HepG2 (cell line): Measurements from ENCODE around the gene UBE2O. TPM values are rescaled to one million over a fixed set of nuclear protein-coding genes. Genes with fewer than 3 reads are reported as not detected.
A peak's percentile ranks its signal among the peaks of the same experiment; 100 is the strongest.

Source experiments
- ASH2L ChIP-seq: fragments of 300-600, 200-600 bp; sonication (generic); IDR thresholded peaks from 2 replicates; pipeline ENCODE4 v1.7.0; 2017; ENCODE audit warnings: low read depth, mild to moderate bottlenecking, moderate library complexity, mixed read lengths, low read length; ENCODE audit not compliant: insufficient read length
- ATF7 ChIP-seq, 2 experiments: fragments of 450-650 bp in 1 of 2; sonication (generic) in 1 of 2; formaldehyde crosslinking in 1 of 2; IDR thresholded peaks; 2 replicates each; pipeline versions ENCODE4 v1.4.0 to v1.6.1; 2016 to 2020; ENCODE audit warnings: antibody characterized with exemption in 1 of 2, mild to moderate bottlenecking in 1 of 2, missing genetic modification reagents in 1 of 2
- CC2D1A ChIP-seq: sonication (generic); formaldehyde crosslinking; IDR thresholded peaks from 2 replicates; pipeline ENCODE4 v1.8.1; 2023; ENCODE audit warnings: mild to moderate bottlenecking, missing genetic modification reagents
- CCAR2 ChIP-seq: fragments of 200-400 bp; formaldehyde crosslinking; optimal IDR thresholded peaks from 2 replicates; pipeline ENCODE3; 2018; ENCODE audit warnings: low read depth, mild to moderate bottlenecking, low read length, moderate library complexity
- CHD4 ChIP-seq: fragments of 200-600 bp; sonication (generic); IDR thresholded peaks from 2 replicates; pipeline ENCODE4 v1.7.0; 2017; ENCODE audit warnings: mild to moderate bottlenecking, low read length, borderline replicate concordance
- GFI1 ChIP-seq: sonication (generic); formaldehyde crosslinking; IDR thresholded peaks from 2 replicates; pipeline ENCODE4 v1.5.0; 2020; ENCODE audit warnings: missing genetic modification reagents, mild to moderate bottlenecking, borderline replicate concordance
- HNF1B ChIP-seq: sonication (generic); formaldehyde crosslinking; IDR thresholded peaks from 2 replicates; pipeline ENCODE4 v1.5.1; 2020; ENCODE audit warnings: mild to moderate bottlenecking, moderate library complexity, missing genetic modification reagents
- KAT8 ChIP-seq: IDR thresholded peaks from 2 replicates; pipeline ENCODE4 v1.6.1; 2016; ENCODE audit warnings: missing genetic modification reagents, missing compliant biosample characterization
- KLF9 ChIP-seq: IDR thresholded peaks from 2 replicates; pipeline ENCODE4 v1.6.1; 2016; ENCODE audit warnings: low read depth
- KMT2A ChIP-seq: sonication (generic); formaldehyde crosslinking; IDR thresholded peaks from 2 replicates; pipeline ENCODE4 v1.4.0; 2020; ENCODE audit warnings: missing genetic modification reagents
- MAF1 ChIP-seq: sonication (generic); formaldehyde crosslinking; IDR thresholded peaks from 2 replicates; pipeline ENCODE4 v1.5.0; 2020; ENCODE audit warnings: missing genetic modification reagents, borderline replicate concordance
- MTA3 ChIP-seq: sonication (generic); formaldehyde crosslinking; IDR thresholded peaks from 2 replicates; pipeline ENCODE4 v1.4.0; 2020; ENCODE audit warnings: missing genetic modification reagents
- NFRKB ChIP-seq: fragments of 450-650 bp; IDR thresholded peaks from 2 replicates; pipeline ENCODE4 v1.6.1; 2017
- PRDM10 ChIP-seq: sonication (generic); formaldehyde crosslinking; IDR thresholded peaks from 2 replicates; pipeline ENCODE4 v1.4.0; 2020; ENCODE audit warnings: low read depth, missing genetic modification reagents
- SP4 ChIP-seq: sonication (generic); formaldehyde crosslinking; IDR thresholded peaks from 2 replicates; pipeline ENCODE4 v1.8.1; 2023; ENCODE audit warnings: mild to moderate bottlenecking, missing genetic modification reagents
- U2AF2 ChIP-seq: fragments of 200-400 bp; formaldehyde crosslinking; IDR thresholded peaks from 2 replicates; pipeline ENCODE4 v1.6.1; 2017; ENCODE audit warnings: low read depth, mild to moderate bottlenecking, low read length
- ZNF24 ChIP-seq: fragments of 450-650 bp; IDR thresholded peaks from 2 replicates; pipeline ENCODE4 v1.6.1; 2017; ENCODE audit warnings: antibody characterized with exemption, mild to moderate bottlenecking
- ZNF329 ChIP-seq: sonication (generic); formaldehyde crosslinking; IDR thresholded peaks from 2 replicates; pipeline ENCODE4 v1.9.0; 2021; ENCODE audit warnings: low read depth, mild to moderate bottlenecking, missing genetic modification reagents
- ZNF614 ChIP-seq: IDR thresholded peaks from 2 replicates; pipeline ENCODE4 v1.6.1; 2018; ENCODE audit warnings: missing biosample characterization, missing genetic modification reagents, inconsistent platforms, borderline replicate concordance
- ZNF879 ChIP-seq: sonication (generic); formaldehyde crosslinking; IDR thresholded peaks from 2 replicates; pipeline ENCODE4 v1.8.1; 2023; ENCODE audit warnings: missing genetic modification reagents
- polyA plus RNA-seq, 8 experiments: library from polyadenylated mRNA; depleted of rRNA in 3 of 8; stranded (reverse) in 7 of 8; unstranded in 1 of 8; fragments of >200 nt; fragmentation: Illumina TruSeq in 4 of 8; extraction: Trizol in 4 of 8; gene quantifications; 2 replicates each; pipeline versions ENCODE4 v1.2.1 to v1.2.3, GENCODE V29; 2011 to 2016; ENCODE audit warnings: low read depth in 4 of 8, missing spikeins in 1 of 8, mixed read lengths in 1 of 8; ENCODE audit not compliant: insufficient read depth in 1 of 8
- total RNA-seq, 5 experiments: library from RNA; depleted of rRNA; stranded (reverse); fragments of >200 nt; fragmentation: Illumina TruSeq; extraction: Trizol; gene quantifications; 2 replicates each; pipeline ENCODE4 v1.2.3, GENCODE V29; 2016; ENCODE audit warnings: low read depth in 1 of 5
- TF ChIP-seq, protein P1 (sequence below), 2 experiments: sonication (generic) in 1 of 2; formaldehyde crosslinking in 1 of 2; IDR thresholded peaks; 2 replicates each; pipeline versions ENCODE4 v1.4.0 to v1.6.1; 2016 to 2020; ENCODE audit warnings: borderline replicate concordance in 1 of 2, low read depth in 1 of 2, mild to moderate bottlenecking in 1 of 2, missing genetic modification reagents in 1 of 2

UBE2O gene
- total and polyA plus RNA-seq, 2 of the 13 experiments (the other 11 are each of a cell fraction or from before 2014, with no cell fraction given): 21.5 to 23.5 TPM

DNA sequence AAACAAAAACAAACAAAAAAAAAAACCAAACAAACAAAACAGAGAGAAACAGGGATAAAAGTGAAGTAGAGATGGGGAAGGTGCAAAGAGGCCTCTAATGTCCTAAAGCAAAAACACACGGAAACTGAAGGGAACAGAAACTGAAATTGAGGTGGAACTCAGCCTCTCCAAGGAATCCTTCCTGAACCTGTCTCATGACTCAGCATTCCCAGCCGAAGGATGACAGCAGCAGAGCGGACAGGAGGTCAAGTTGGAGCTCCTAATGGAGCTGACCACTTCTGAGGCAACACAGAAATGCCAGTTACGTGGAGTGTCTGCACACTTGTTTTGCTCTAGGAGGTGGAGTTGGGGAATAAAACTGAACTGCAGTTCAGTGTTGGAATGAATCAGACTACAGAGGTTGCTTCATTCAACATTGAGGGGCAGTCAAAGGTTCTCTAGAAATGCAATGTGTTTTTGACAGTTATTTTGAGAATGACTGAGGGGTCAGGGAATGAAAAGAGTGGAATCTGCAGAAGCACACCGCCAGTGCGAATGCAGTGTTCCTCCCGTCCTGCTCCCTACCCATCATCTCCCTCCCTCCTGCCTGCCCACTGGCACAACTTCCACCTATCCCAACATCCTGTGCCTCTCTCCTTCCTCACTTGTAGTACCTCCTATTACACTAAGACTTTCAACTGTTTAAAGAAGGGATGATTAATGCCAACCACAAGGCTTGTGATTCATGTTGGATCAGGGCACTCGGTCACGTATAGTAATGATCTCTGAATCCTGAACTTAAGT lies 6.3 kb downstream of the UBE2O start (continued):
- TF ChIP-seq, protein P1, sequence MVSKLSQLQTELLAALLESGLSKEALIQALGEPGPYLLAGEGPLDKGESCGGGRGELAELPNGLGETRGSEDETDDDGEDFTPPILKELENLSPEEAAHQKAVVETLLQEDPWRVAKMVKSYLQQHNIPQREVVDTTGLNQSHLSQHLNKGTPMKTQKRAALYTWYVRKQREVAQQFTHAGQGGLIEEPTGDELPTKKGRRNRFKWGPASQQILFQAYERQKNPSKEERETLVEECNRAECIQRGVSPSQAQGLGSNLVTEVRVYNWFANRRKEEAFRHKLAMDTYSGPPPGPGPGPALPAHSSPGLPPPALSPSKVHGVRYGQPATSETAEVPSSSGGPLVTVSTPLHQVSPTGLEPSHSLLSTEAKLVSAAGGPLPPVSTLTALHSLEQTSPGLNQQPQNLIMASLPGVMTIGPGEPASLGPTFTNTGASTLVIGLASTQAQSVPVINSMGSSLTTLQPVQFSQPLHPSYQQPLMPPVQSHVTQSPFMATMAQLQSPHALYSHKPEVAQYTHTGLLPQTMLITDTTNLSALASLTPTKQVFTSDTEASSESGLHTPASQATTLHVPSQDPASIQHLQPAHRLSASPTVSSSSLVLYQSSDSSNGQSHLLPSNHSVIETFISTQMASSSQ (IDR thresholded peaks at IDR 0.05; ENCODE audit: low read depth): no peak
- TF ChIP-seq, protein P1 (CRISPR knock-in tag; IDR thresholded peaks at IDR 0.05; ENCODE audit: borderline replicate concordance): no peak
- TF ChIP-seq SP4 (no peak), ASH2L (no peak), KAT8 (CRISPR knock-in tag) (no peak), ZNF329 (CRISPR knock-in tag) (no peak), HNF1B (no peak), CHD4 (no peak), GFI1 (no peak), ATF7 (IDR thresholded peaks at IDR 0.05) (no peak), ATF7 (CRISPR knock-in tag; IDR thresholded peaks at IDR 0.05) (no peak), ZNF24 (no peak), PRDM10 (CRISPR knock-in tag) (no peak), KMT2A (CRISPR knock-in tag) (peak; percentile 46; the same call in 1 of the 2 replicates), KLF9 (no peak), NFRKB (no peak), U2AF2 (no peak), CC2D1A (CRISPR knock-in tag) (no peak), MAF1 (CRISPR knock-in tag) (no peak), ZNF879 (no peak), MTA3 (CRISPR knock-in tag) (no peak), ZNF614 (peak; percentile 71; the same call in 1 of the 2 replicates), CCAR2 (no peak)
